Measurements from ENCODE around the gene GOLGA6C. TPM values are rescaled to one million over a fixed set of nuclear protein-coding genes. Genes with fewer than 3 reads are reported as not detected.
"Not testable (repeated sequence)": the region's sequence is repeated elsewhere in the genome, so short reads cannot be mapped to it uniquely, and the experiment has no call there.

The GOLGA6C gene
- total and polyA plus RNA-seq, 4 donors = not detected

- H3K9me3 ChIP-seq (ENCODE audit: control insufficient read depth, low read length); ATAC-seq (ENCODE audit: low FRiP score); H3K27ac ChIP-seq (ENCODE audit: low read depth in 1 of 2, low read length in 2 of 2); intact Hi-C loops (cut with DNase I); H3K4me3 ChIP-seq (ENCODE audit: low read length in 2 of 2); H3K36me3 ChIP-seq (ENCODE audit: control insufficient read depth in 1 of 2, insufficient read depth in 2 of 2, low read length in 1 of 2); H3K27me3 ChIP-seq (ENCODE audit: control insufficient read depth in 1 of 2, insufficient read depth in 2 of 2, low read length in 1 of 2); H3K4me1 ChIP-seq (ENCODE audit: control insufficient read depth in 1 of 2, insufficient read depth in 2 of 2, low read length in 2 of 2): not testable (repeated sequence)
- WGBS, 2 donors = 45 to 65% methylated on average over 3 to 5 of the region's 5 CpGs
- DNase-seq = peak; percentile 78 to 91
These were observed 16.5 kb downstream of the GOLGA6C start for GRCh38 chr15:75274509-75275107.

- ATAC-seq (ENCODE audit: low FRiP score); H3K27me3 ChIP-seq (ENCODE audit: control insufficient read depth in 1 of 2, insufficient read depth in 2 of 2, low read length in 1 of 2); H3K27ac ChIP-seq (ENCODE audit: low read depth in 1 of 2, low read length in 2 of 2); H3K4me3 ChIP-seq (ENCODE audit: low read length in 2 of 2); intact Hi-C loops (cut with DNase I); H3K4me1 ChIP-seq (ENCODE audit: control insufficient read depth in 1 of 2, insufficient read depth in 2 of 2, low read length in 2 of 2); H3K36me3 ChIP-seq (ENCODE audit: control insufficient read depth in 1 of 2, insufficient read depth in 2 of 2, low read length in 1 of 2); H3K9me3 ChIP-seq (ENCODE audit: control insufficient read depth, low read length): not testable (repeated sequence)
- 76 to 78% methylated on average over 3 of the region's 3 CpGs for WGBS, 2 donors
- peak in 1 of 2 donors; percentile 62 for DNase-seq
These were observed 17.5 kb downstream of the GOLGA6C start for GRCh38 chr15:75275617-75276016.

GRCh38 chr15:75278497-75278896, 20.4 kb downstream of the GOLGA6C start:
- H3K27ac ChIP-seq (ENCODE audit: low read depth in 1 of 2, low read length in 2 of 2); H3K4me3 ChIP-seq (ENCODE audit: low read length in 2 of 2); DNase-seq; H3K4me1 ChIP-seq (ENCODE audit: control insufficient read depth in 1 of 2, insufficient read depth in 2 of 2, low read length in 2 of 2); H3K27me3 ChIP-seq (ENCODE audit: control insufficient read depth in 1 of 2, insufficient read depth in 2 of 2, low read length in 1 of 2); intact Hi-C loops (cut with DNase I); H3K9me3 ChIP-seq (ENCODE audit: control insufficient read depth, low read length); ATAC-seq (ENCODE audit: low FRiP score); H3K36me3 ChIP-seq (ENCODE audit: control insufficient read depth in 1 of 2, insufficient read depth in 2 of 2, low read length in 1 of 2): not testable (repeated sequence)
- 57% methylated on average over 1 of the region's 1 CpG; no CpG with 5 or more reads in 1 of the 2 donors for WGBS, 2 donors

- intact Hi-C loops (cut with DNase I) = not testable (repeated sequence)
- 100% methylated on average over 2 of the region's 7 CpGs; no CpG with 5 or more reads in 1 of the 2 donors for WGBS, 2 donors
These were observed 24.4 kb downstream of the GOLGA6C start, which contains the start of gene GOLGA6D for GRCh38 chr15:75282572-75282971. GOLGA6D (plus strand) TSS chr15:75282835; CDS start chr15:75282876, 41 bp downstream.

GRCh38 chr15:75284152-75284551, 26.0 kb downstream of the GOLGA6C start:
- WGBS, 2 donors = no CpG with 5 or more reads among the region's 3 CpGs
- DNase-seq; ATAC-seq (ENCODE audit: low FRiP score); intact Hi-C loops (cut with DNase I); H3K4me3 ChIP-seq (ENCODE audit: low read length in 2 of 2); H3K36me3 ChIP-seq (ENCODE audit: control insufficient read depth in 1 of 2, insufficient read depth in 2 of 2, low read length in 1 of 2); H3K27ac ChIP-seq (ENCODE audit: low read depth in 1 of 2, low read length in 2 of 2); H3K9me3 ChIP-seq (ENCODE audit: control insufficient read depth, low read length); H3K27me3 ChIP-seq (ENCODE audit: control insufficient read depth in 1 of 2, insufficient read depth in 2 of 2, low read length in 1 of 2); H3K4me1 ChIP-seq (ENCODE audit: control insufficient read depth in 1 of 2, insufficient read depth in 2 of 2, low read length in 2 of 2): not testable (repeated sequence)

More at GRCh38 chr15:75282572-75282971, 24.4 kb downstream of the GOLGA6C start, which contains the start of gene GOLGA6D:
- not testable (repeated sequence) for H3K9me3 ChIP-seq (ENCODE audit: control insufficient read depth, low read length); H3K27me3 ChIP-seq (ENCODE audit: control insufficient read depth in 1 of 2, insufficient read depth in 2 of 2, low read length in 1 of 2); ATAC-seq (ENCODE audit: low FRiP score); H3K27ac ChIP-seq (ENCODE audit: low read depth in 1 of 2, low read length in 2 of 2); H3K36me3 ChIP-seq (ENCODE audit: control insufficient read depth in 1 of 2, insufficient read depth in 2 of 2, low read length in 1 of 2); H3K4me3 ChIP-seq (ENCODE audit: low read length in 2 of 2); DNase-seq; H3K4me1 ChIP-seq (ENCODE audit: control insufficient read depth in 1 of 2, insufficient read depth in 2 of 2, low read length in 2 of 2)

- 50 to 68% methylated on average over 2 to 8 of the region's 18 CpGs for whole genome bisulfite sequencing, 2 donors
- intact Hi-C loops (cut with DNase I); H3K4me1 ChIP-seq (ENCODE audit: control insufficient read depth in 1 of 2, insufficient read depth in 2 of 2, low read length in 2 of 2); H3K27ac ChIP-seq (ENCODE audit: low read depth in 1 of 2, low read length in 2 of 2); ATAC-seq (ENCODE audit: low FRiP score); H3K27me3 ChIP-seq (ENCODE audit: control insufficient read depth in 1 of 2, insufficient read depth in 2 of 2, low read length in 1 of 2); H3K36me3 ChIP-seq (ENCODE audit: control insufficient read depth in 1 of 2, insufficient read depth in 2 of 2, low read length in 1 of 2); H3K4me3 ChIP-seq (ENCODE audit: low read length in 2 of 2); H3K9me3 ChIP-seq (ENCODE audit: control insufficient read depth, low read length): not testable (repeated sequence)
- DNase-seq = peak in 1 of 2 donors; percentile 63
These were observed 35.5 kb downstream of the GOLGA6C start for GRCh38 chr15:75293660-75294059.

GRCh38 chr15:75298541-75299310, 40.6 kb downstream of the GOLGA6C start:
- H3K36me3 ChIP-seq (ENCODE audit: control insufficient read depth in 1 of 2, insufficient read depth in 2 of 2, low read length in 1 of 2); intact Hi-C loops (cut with DNase I); ATAC-seq (ENCODE audit: low FRiP score); H3K27ac ChIP-seq (ENCODE audit: low read depth in 1 of 2, low read length in 2 of 2); H3K27me3 ChIP-seq (ENCODE audit: control insufficient read depth in 1 of 2, insufficient read depth in 2 of 2, low read length in 1 of 2); H3K4me3 ChIP-seq (ENCODE audit: low read length in 2 of 2); H3K9me3 ChIP-seq (ENCODE audit: control insufficient read depth, low read length); DNase-seq; H3K4me1 ChIP-seq (ENCODE audit: control insufficient read depth in 1 of 2, insufficient read depth in 2 of 2, low read length in 2 of 2): not testable (repeated sequence)
- WGBS, 2 donors = 84% methylated on average over 5 to 7 of the region's 13 CpGs

- H3K27ac ChIP-seq (ENCODE audit: low read depth in 1 of 2, low read length in 2 of 2); H3K27me3 ChIP-seq (ENCODE audit: control insufficient read depth in 1 of 2, insufficient read depth in 2 of 2, low read length in 1 of 2); H3K9me3 ChIP-seq (ENCODE audit: control insufficient read depth, low read length); H3K4me1 ChIP-seq (ENCODE audit: control insufficient read depth in 1 of 2, insufficient read depth in 2 of 2, low read length in 2 of 2); intact Hi-C loops (cut with DNase I); H3K36me3 ChIP-seq (ENCODE audit: control insufficient read depth in 1 of 2, insufficient read depth in 2 of 2, low read length in 1 of 2); H3K4me3 ChIP-seq (ENCODE audit: low read length in 2 of 2): not testable (repeated sequence)
- 3 to 19% methylated on average over 3 to 6 of the region's 6 CpGs for WGBS, 2 donors
- ATAC-seq (ENCODE audit: low FRiP score) (peak; percentile 62), DNase-seq (peak; percentile 64 to 87)
These were observed 41.2 kb downstream of the GOLGA6C start for GRCh38 chr15:75299311-75299688.

GRCh38 chr15:75300026-75300425, 41.9 kb downstream of the GOLGA6C start:
- 75 to 79% methylated on average over 3 to 5 of the region's 6 CpGs for whole genome bisulfite sequencing, 2 donors
- H3K9me3 ChIP-seq (ENCODE audit: control insufficient read depth, low read length); H3K4me3 ChIP-seq (ENCODE audit: low read length in 2 of 2); H3K27me3 ChIP-seq (ENCODE audit: control insufficient read depth in 1 of 2, insufficient read depth in 2 of 2, low read length in 1 of 2); H3K4me1 ChIP-seq (ENCODE audit: control insufficient read depth in 1 of 2, insufficient read depth in 2 of 2, low read length in 2 of 2); H3K36me3 ChIP-seq (ENCODE audit: control insufficient read depth in 1 of 2, insufficient read depth in 2 of 2, low read length in 1 of 2); H3K27ac ChIP-seq (ENCODE audit: low read depth in 1 of 2, low read length in 2 of 2); DNase-seq; intact Hi-C loops (cut with DNase I); ATAC-seq (ENCODE audit: low FRiP score): not testable (repeated sequence)

All from aorta (tissue), 5 donors.